Limb (tissue), 2 donors: ENCODE data around the gene KDM1B.
A peak's percentile ranks its signal among the peaks of the same experiment; 100 is the strongest.

Source experiments
- DNase-seq, 2 donors: peaks; one replicate each; pipeline ENCODE4 v3.0.0-alpha.2; 2016; ENCODE audit errors: extremely low spot score in 2 of 2

The KDM1B gene

GRCh38 chr6:18262702-18263417 lies 107.6 kb downstream of the KDM1B start:
- no peak for DNase-seq

DNA sequence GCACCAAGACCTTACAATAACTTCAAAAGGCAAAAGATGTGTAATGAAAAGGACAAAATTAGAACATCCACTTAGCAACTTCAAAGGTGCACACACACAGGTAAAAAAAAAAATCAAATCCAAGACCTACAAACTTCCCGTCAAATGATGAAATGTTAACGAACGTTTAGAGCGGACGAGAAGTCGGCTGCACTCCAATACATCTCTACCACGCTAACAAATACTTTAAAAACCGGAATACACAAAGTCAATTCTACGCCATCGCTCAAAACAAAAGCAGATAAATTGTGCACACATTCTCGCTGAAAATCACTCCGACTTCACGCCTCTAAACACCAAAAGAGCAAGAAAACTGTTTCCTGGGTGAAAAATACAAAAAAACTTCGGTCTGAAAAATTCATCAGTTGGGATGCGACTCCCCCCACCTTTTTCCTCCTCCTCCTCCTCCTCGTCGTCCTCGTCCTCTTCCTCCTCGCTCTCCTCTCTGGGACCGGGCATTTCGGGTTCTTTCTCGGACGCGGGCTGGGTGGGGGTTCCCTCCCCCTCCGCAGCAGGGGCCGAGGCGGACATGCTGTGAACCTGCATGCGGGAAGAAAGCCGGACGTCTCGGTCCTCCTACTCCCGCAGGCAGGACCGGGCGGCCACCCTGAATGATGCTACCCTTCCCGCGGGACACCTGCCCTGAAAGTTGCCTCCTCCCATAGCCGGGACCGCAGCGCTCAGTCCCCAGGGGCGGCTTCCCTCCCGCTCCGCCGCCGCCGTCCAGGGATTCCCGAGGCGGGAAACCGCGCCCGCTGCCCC lies 108.4 kb downstream of the KDM1B start:
- peak in 1 of 2 donors; percentile 86 for DNase-seq

- peak; percentile 92 to 96 for DNase-seq
These were observed 109.1 kb downstream of the KDM1B start, which contains the start of gene DEK for GRCh38 chr6:18264219-18264922. TSS of gene DEK (minus strand) at chr6:18264530. CDS start at chr6:18263987, 543 bp downstream.

- DNase-seq = no peak
These were observed 109.7 kb downstream of the KDM1B start for GRCh38 chr6:18264923-18265377.

DNA sequence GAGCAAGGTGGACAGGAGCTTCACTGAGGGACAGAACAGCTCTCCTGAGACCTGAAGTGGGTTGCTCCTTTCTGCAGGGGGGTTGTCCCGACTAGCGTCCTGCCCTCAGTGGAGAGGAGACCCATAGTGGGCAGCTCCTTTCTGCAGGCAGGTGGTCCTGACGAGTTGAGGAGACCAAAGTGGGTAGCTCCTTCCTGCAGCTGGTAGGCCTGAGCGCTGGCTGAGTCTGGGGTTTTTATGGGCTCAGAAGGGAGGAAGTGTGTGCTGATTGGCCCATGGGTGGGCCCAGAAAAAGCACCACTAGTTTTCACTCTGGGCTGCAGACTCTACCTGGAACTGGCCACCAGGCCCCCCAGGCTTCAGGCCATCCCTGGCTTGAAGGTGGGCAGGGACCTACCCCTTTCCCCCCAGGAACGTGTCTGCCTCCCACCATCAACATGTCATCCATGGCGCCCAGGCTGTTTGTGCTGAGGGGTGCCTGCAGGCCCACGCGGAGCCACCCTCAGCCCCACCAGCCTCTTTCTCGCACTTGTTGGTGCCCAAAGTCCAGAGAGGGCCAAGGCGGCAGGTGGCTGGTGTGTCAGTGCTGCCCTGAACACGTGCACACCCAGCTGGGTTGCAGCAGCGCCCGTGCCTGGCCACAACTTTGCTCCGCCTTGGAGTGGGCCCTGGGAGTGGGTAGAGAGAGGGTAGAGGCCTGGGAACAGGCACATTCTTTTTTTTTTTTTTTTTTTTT lies 110.7 kb downstream of the KDM1B start:
- no peak for DNase-seq

GRCh38 chr6:18266523-18266912 lies 111.3 kb downstream of the KDM1B start:
- no peak for DNase-seq

- no peak for DNase-seq
These were observed 112.8 kb downstream of the KDM1B start for GRCh38 chr6:18268066-18268465.

GRCh38 chr6:18269253-18269652 lies 114.0 kb downstream of the KDM1B start:
- no peak for DNase-seq

DNA sequence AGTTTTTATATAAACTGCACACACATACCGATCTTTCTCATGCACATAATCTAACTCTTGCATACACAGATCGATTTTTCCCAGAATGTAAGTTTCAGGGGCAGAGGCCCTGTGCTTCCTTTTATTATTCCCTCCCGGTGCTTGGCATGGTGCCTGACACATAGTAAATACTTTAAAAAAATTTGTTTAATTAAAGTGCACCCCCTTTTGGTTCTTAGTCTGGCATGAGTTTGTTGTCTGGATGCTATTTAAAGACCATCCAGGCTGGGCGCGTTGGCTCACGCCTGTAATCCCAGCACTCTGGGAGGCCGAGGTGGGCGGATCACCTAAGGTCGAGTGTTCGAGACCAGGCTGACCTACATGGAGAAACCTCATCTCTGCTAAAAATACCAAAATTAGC lies 114.5 kb downstream of the KDM1B start:
- DNase-seq = no peak

DNA sequence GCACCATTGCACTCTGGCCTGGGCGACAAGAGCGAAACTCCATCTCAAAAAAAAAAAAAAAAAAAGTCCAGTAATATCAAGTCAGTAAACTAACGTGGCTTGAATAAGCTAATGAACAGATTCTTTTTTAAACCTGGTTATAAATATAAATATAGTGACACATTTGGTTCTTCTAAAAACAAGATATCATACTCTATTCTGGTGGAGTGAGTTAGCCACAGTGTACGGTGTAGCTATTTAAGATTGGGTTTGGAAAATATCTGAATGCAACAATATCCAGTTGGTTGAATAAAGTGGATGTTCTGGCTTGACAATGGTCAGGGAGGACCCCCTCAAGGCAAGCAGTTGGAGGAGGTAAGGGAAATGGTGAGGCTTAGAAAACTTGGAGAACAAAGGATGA lies 115.0 kb downstream of the KDM1B start:
- no peak for DNase-seq
